NCI-H526 (cell line): ENCODE measurements around the gene ARHGEF1.

ENCODE experiments used
- DNase-seq, 2 experiments: peaks; one replicate each; lab custom pipeline; 2025; lab: John Stamatoyannopoulos, UW

ARHGEF1 gene

GRCh38 chr19:41918653-41919244 lies 35.8 kb downstream of the ARHGEF1 start:
- no peak for DNase-seq

- DNase-seq: no peak
Observed at GRCh38 chr19:41919948-41920712, 37.1 kb downstream of the ARHGEF1 start.

- DNase-seq: no peak
Observed at GRCh38 chr19:41920882-41921576, 38.0 kb downstream of the ARHGEF1 start.

- no peak for DNase-seq
Observed at GRCh38 chr19:41921577-41922576, 38.9 kb downstream of the ARHGEF1 start.

GRCh38 chr19:41922585-41922984 lies 39.6 kb downstream of the ARHGEF1 start:
- no peak for DNase-seq

- DNase-seq: no peak
Observed at GRCh38 chr19:41923045-41923788, 40.2 kb downstream of the ARHGEF1 start.

- DNase-seq: peak; percentile 38 to 54
Observed at GRCh38 chr19:41924151-41925145, 41.5 kb downstream of the ARHGEF1 start.

GRCh38 chr19:41925208-41926003 lies 42.4 kb downstream of the ARHGEF1 start:
- DNase-seq: peak in 1 of 2 experiments; percentile 76

GRCh38 chr19:41926028-41926762 lies 43.2 kb downstream of the ARHGEF1 start:
- no peak for DNase-seq

GRCh38 chr19:41926763-41927496 lies 43.9 kb downstream of the ARHGEF1 start:
- DNase-seq: no peak

- no peak for DNase-seq
Observed at GRCh38 chr19:41927497-41928192, 44.7 kb downstream of the ARHGEF1 start.

- DNase-seq: peak in 1 of 2 experiments; percentile 52
Observed at GRCh38 chr19:41928221-41928683, 45.3 kb downstream of the ARHGEF1 start, which contains the start of gene ERFL. ERFL (minus strand) TSS chr19:41928449; CDS start chr19:41912919, 15,530 bp downstream.

- peak in 1 of 2 experiments; percentile 55 for DNase-seq
Observed at GRCh38 chr19:41928754-41929535, 46.0 kb downstream of the ARHGEF1 start.

GRCh38 chr19:41929536-41930071 lies 46.6 kb downstream of the ARHGEF1 start:
- no peak for DNase-seq

- no peak for DNase-seq
Observed at GRCh38 chr19:41930322-41930722, 47.3 kb downstream of the ARHGEF1 start.
